WERI-Rb-1 (cell line): ENCODE data around the gene ADAM12.

Experiments
- DNase-seq: peaks from one replicate; pipeline ENCODE4 v3.0.0-alpha.2; 2020
- H3K27ac ChIP-seq: fragments of 250-450 bp; sonication (Bioruptor Pico); 2 replicates; pipeline ENCODE4 v1.5.1; 2020; ENCODE audit warnings: mild to moderate bottlenecking, moderate library complexity
- H3K27me3 ChIP-seq: fragments of 250-450 bp; sonication (Bioruptor Pico); 2 replicates; pipeline ENCODE4 v1.5.1; 2021; ENCODE audit warnings: mild to moderate bottlenecking, low read depth, moderate library complexity; ENCODE audit not compliant: insufficient read depth, severe bottlenecking
- H3K36me3 ChIP-seq: fragments of 250-450 bp; sonication (Bioruptor Pico); 2 replicates; pipeline ENCODE4 v1.5.1; 2020; ENCODE audit warnings: mild to moderate bottlenecking, moderate library complexity
- H3K4me3 ChIP-seq: 2 replicates; pipeline ENCODE4 v1.5.1; 2011; ENCODE audit warnings: low read depth, mild to moderate bottlenecking, control low read depth, low read length
- H3K9me3 ChIP-seq: fragments of 250-450 bp; sonication (Bioruptor Pico); 2 replicates; pipeline ENCODE4 v1.5.1; 2021; ENCODE audit warnings: mild to moderate bottlenecking, moderate library complexity; ENCODE audit not compliant: severe bottlenecking
- TF ChIP-seq, protein P1 (sequence below): IDR thresholded peaks from 2 replicates; pipeline ENCODE4 v1.5.1; 2011; ENCODE audit warnings: low read depth, mild to moderate bottlenecking, control low read depth, inconsistent platforms, low read length

Gene ADAM12

DNA sequence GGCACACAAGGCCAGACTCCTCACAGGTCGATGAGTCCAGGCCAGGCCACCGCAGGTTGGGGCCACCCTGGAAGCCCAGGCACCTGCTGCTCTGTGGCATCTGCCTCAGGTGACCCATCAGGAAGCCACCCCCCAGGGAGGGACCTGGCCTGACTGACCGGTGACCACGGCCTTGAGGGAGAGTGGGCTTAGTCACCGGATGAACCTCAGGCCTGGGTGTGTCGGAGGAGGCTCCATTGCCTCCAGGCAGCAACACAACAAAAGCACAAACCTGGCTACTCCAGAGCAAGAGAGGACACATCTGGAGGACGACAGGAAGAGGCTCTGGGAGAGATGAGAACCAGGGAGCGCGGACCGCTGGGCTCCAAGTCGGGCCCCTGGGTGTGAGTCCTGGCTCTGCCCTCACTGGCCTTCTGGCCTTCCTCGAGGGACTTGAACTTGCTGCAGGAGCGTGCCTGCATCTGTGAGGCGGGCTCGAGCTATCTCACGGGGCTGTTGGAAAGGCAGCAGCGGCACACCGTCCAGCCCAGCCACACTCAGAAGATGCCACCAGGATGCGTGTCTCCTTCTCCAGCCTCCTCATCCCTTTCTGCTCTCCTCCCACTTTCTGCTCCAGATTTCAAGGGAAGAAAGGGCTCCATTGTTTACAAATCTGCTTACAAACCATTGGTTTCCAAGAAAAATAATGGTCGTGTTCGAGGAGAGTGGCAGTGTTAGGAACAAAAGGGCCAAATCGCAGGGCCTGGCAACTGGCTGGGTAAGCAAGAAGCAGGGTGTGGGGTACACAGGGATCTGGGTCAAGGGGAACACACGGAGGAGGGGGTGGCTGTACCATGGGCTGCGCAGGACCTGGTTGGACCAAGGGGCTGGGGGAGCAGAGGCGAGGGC, 152.9 kb downstream of the ADAM12 start:
- TF ChIP-seq, protein P1, sequence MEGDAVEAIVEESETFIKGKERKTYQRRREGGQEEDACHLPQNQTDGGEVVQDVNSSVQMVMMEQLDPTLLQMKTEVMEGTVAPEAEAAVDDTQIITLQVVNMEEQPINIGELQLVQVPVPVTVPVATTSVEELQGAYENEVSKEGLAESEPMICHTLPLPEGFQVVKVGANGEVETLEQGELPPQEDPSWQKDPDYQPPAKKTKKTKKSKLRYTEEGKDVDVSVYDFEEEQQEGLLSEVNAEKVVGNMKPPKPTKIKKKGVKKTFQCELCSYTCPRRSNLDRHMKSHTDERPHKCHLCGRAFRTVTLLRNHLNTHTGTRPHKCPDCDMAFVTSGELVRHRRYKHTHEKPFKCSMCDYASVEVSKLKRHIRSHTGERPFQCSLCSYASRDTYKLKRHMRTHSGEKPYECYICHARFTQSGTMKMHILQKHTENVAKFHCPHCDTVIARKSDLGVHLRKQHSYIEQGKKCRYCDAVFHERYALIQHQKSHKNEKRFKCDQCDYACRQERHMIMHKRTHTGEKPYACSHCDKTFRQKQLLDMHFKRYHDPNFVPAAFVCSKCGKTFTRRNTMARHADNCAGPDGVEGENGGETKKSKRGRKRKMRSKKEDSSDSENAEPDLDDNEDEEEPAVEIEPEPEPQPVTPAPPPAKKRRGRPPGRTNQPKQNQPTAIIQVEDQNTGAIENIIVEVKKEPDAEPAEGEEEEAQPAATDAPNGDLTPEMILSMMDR = no peak
- no peaks in the 10 kb centered on the region for H3K9me3 ChIP-seq
- no peaks in the 10 kb centered on the region for H3K27me3 ChIP-seq
- no peak overlapping the region for H3K27ac ChIP-seq
- DNase-seq = no peak
- no peaks in the 10 kb centered on the region for H3K36me3 ChIP-seq
- H3K4me3 ChIP-seq = no peak overlapping the region

DNA sequence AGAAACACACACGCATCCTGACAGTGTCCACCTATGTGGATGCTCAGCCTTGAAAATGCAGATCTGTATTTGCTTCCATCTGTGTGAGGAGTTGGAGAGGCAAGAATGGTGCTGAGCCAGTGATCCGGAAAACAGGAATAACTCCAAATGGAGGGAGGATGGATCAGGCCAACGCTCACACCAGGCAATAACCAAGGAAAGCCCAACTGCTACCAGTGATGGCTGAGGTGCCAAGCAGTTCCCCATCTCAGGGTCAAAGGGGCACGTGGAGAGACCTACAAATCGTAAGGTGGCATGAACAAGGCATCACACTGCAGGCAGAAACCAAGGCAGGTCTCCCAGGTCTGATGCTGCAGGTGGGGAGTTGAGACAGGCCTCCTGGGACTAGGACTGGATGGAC, 153.6 kb downstream of the ADAM12 start:
- Histone ChIP-seq H3K27me3 (no peaks in the 10 kb centered on the region), H3K36me3 (no peaks in the 10 kb centered on the region), H3K4me3 (no peak overlapping the region), H3K9me3 (no peaks in the 10 kb centered on the region), H3K27ac (no peak overlapping the region)
- no peak for DNase-seq
- TF ChIP-seq, protein P1 = no peak

DNA sequence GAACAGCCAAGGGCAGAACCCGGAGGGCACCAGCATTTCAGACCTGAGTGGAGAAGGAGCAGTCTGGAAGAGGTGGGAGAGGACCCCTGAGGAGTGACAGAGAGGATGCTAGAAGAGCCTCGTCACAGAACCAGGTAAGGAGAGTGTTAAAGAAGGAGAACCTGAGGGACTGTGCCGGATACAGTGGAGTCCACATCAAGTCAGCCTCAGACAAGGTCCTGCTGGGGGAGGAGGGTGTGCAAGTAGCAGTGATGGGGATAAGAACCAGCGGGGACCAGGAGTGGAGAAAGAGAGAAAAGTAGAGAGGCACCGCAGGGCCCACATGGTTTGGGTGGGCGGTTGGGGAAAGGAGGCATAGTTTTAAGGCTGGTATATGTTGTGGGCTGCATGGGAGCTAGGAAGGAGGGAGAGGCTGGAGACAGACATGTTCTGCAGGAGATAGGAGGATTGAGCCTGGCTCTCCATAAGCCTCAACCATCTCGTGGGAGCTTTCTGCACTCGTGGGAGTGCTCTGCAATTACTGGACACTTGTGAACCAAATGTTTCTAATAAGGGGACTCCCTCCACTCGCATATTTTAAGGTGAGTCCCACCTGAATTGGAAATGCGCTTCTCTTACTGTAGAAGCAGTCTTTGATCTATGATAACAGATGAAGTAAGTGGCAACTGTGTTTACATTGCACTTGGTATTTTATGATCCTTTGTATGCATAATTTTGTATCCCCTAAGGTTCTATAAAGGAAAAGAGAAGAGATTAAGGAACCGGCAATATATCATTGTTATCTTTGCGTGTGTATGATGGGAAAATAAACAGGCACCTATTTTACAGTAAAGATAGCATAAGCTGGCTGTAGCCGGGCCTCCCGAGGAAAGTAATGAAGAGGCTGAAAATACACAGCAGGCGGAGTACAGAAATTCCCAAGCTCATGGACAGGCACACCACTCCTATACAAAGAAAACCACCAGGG, 154.8 kb downstream of the ADAM12 start:
- no peaks in the 10 kb centered on the region for H3K9me3 ChIP-seq
- TF ChIP-seq, protein P1 = no peak
- no peaks in the 10 kb centered on the region for H3K27me3 ChIP-seq
- DNase-seq = no peak
- H3K36me3 ChIP-seq = no peaks in the 10 kb centered on the region
- no peak overlapping the region for H3K27ac ChIP-seq
- no peak overlapping the region for H3K4me3 ChIP-seq

DNA sequence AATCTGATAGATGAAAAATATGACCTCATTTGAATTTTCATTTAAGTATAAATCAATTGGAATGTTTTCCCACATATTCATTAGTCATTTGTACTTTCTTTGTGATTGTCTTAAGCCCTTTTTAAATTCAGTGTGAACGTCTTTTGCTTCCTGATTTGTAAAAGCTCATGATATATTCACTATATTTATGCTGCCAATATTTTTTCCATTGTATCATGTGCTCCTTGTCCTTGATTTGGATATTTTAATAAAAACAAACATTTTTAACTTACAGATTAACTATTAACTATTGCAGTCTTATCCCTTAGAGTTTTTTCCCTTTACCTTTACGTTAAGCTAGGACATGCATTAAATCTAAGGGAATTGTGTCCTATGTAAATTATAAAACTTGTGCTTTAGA, 157.7 kb downstream of the ADAM12 start:
- no peak overlapping the region for H3K27ac ChIP-seq

DNA sequence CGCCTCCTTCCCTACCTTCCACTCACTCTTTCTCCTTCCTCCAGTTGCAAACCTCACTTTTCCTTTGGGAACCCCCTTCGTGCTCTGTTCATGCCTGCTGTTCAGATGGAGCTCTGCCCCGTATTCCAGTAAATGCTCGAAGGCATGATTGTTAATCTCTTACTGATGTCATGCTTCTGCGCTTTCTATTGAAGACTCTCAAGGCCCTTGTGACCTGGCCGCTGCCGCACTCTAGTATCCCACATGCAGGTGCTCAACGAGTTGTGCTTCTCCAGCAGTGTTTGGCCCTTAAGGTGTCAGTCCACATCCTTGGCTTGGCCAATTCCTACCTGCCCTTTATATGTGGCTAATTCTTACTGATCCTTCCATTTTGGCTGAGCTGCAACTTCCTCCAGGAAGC, 158.6 kb downstream of the ADAM12 start:
- Histone ChIP-seq H3K27me3 (no peaks in the 10 kb centered on the region), H3K9me3 (no peaks in the 10 kb centered on the region), H3K27ac (no peak overlapping the region), H3K4me3 (no peak overlapping the region), H3K36me3 (no peaks in the 10 kb centered on the region)
- no peak for DNase-seq
- TF ChIP-seq, protein P1 = no peak

More for the DNA sequence above, 157.7 kb downstream of the ADAM12 start:
- TF ChIP-seq, protein P1 = no peak
- H3K27me3 ChIP-seq = no peaks in the 10 kb centered on the region
- H3K9me3 ChIP-seq = no peaks in the 10 kb centered on the region
- H3K36me3 ChIP-seq = no peaks in the 10 kb centered on the region
- no peak overlapping the region for H3K4me3 ChIP-seq
- DNase-seq = no peak
